Stimulated activated CD4-positive, alpha-beta T cell treated with anti-CD3 and anti-CD28 coated beads, Interleukin-4, amount 100 ng/mL, for 48 hours (primary cell): ENCODE results near the gene CHST15.

Experiments used
- DNase-seq, 2 donors: peaks; one replicate each; pipeline ENCODE4 v3.0.0-alpha.2; 2020; ENCODE audit warnings: low read depth in 2 of 2

Gene CHST15

DNA sequence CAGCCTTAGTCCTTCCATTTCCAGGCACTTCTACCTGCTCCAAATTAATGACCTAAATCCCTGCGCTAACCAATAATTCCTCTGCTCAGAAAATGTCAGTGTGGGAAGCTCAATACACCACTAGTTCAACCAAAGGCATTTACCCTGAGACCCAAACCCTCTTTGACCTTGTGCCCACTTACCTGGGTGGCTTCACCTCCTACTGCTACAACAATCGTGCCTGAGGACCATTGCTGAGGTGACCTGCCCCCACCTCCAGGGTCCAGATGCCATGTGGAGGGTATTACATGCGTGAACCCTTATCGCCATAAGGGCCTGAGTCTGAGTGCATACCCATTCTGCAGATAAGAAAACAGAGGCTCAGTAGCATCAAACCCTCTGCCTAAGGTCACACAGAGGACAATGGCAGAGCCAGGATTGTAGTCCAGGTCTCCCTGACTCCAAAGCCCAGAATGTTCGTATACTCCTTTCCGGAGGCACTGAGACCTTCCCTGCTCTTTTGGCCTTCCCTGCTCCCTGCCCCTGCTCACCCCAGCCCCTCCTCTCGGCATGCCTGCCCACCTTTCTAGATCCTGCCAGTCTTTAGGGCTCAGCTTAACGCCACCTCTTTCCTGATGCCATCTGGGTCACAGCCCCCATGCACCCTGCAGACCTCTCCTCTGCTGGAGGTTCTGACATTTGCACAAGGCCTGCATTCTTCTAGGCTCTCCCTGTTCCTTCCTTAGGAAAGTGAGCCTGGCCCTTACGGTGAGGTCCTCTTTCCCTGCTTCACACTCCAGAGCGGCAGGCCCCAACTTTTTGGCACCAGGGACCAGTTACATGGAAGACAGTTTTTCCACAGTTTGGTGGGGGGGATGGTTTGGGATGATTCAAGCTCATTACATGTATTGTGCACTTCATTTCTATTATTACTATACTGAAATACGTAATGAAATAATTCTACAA, 94.9 kb downstream of the CHST15 start:
- DNase-seq, result no peak

DNA sequence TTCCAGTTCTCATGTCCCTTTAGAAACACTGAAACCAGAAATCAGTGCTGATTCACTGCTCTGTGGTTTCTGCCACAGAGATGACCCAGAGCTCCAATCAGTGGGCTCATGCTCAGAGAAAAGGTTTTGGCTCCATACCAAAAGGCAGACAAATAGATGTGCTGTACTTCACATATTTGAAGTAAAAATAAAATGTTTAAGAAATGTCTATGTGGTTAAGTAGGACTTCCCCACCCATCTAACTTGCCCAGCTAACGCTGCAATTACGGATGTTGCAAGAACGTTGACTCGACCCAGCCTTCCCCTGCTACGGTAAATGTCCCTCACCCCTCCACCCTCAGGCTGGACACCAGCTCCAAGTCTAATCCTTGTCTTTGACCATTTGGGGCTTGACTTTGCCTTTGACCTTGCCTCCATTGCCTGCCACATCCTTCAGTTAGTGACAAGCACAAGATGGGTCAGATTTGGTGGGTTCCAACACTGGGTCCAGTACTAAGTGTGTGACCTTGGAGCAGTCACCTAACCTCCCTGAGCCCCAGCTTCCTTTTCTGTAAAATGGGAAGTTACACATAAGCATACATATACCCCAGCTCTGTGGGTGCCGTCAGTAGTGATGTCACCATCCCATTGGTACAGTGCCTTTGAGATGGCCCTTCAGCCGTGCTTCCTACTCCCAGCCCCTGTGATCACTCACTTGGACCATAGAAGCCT, 95.8 kb downstream of the CHST15 start:
- no peak for DNase-seq

GRCh38 chr10:123997013-123997412, 96.4 kb downstream of the CHST15 start:
- no peak for DNase-seq

GRCh38 chr10:123996302-123996701, 97.1 kb downstream of the CHST15 start:
- no peak for DNase-seq

- DNase-seq, result no peak
These were observed 97.8 kb downstream of the CHST15 start for GRCh38 chr10:123995461-123996131.

DNA sequence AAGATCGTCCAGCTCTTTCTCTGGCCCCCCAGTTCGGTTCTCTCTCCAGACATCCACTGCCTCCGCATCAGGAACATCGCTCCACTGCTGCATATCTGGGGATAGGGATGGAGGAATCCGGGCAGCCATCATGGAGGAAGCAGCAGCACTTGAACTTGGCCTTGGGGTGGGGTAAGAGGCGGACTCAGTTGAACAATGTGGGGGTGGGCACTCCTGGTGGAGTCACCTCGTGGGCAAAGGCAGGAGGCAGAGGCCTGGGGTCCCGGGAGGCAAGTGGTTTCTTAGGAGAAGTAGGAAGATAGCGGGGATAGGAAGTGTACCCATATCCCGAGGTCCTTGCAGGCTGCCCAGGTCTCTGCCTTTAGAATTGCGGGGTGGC, 98.3 kb downstream of the CHST15 start:
- no peak for DNase-seq

GRCh38 chr10:123994417-123995081, 98.8 kb downstream of the CHST15 start:
- peak; percentile 69 to 85 for DNase-seq

GRCh38 chr10:123993534-123994416, 99.6 kb downstream of the CHST15 start:
- no peak for DNase-seq

GRCh38 chr10:123991611-123992570, 101.5 kb downstream of the CHST15 start:
- no peak for DNase-seq

DNA sequence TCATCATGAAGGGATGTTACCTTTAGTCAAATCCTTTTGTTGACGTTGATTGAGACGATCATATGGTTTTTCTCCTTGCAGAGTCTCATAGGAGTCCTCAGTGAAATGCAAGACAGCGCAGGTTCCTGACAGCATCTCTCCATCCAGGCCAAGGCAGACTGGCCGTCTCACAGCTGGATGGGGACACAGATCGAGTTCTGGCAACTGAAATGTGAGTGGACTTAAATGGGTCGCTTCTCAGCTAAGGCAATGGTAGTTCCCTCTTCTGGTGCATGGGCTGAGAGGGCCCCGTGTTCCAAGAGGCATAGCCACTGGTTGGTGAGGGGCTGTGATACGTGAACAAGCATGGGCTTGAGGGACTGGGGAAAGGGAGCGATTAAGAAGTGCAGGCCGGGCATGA, 102.5 kb downstream of the CHST15 start:
- no peak for DNase-seq

GRCh38 chr10:123988694-123989093, 104.7 kb downstream of the CHST15 start:
- DNase-seq, result no peak

GRCh38 chr10:123986736-123987135, 106.7 kb downstream of the CHST15 start:
- no peak for DNase-seq

GRCh38 chr10:123974406-123974805, 119.0 kb downstream of the CHST15 start:
- DNase-seq, result no peak

- no peak for DNase-seq
These were observed 120.7 kb downstream of the CHST15 start for GRCh38 chr10:123972481-123973401.

GRCh38 chr10:123970927-123971286, 122.5 kb downstream of the CHST15 start:
- DNase-seq, result no peak

DNA sequence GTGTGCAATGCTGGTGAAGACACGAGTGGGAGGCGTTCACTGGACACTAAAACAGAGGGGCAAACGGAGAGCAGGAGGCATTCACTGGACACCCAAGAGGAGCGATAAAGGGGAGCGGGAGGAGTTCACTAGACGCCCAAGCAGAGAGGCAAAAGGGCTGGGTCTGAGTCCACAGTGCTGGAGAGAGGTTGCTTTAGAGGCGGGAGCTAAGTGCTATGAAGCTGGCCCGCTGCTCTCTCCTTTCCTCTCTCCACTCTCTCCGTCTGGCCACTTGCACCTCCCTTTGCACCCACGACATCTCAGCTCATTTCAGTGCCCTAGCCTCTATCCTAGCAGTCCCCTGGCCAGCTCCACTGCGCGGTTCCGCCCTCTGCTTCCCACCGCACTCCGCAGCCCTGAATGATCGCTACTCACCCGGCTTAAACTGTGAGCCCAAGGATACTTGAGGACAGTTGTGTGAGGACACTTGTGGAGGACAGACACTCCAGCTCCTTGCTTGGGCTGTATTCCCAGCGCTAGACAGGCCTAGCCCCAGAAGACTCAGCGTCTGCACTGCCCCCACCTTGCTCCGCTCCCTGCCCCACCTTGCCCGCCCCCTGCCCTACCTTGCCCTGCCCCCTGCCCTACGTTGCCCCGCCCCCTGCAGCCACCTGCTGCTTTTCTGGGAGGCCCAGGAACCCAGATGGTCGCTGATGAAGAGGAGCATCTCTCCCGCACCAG, 123.0 kb downstream of the CHST15 start:
- no peak for DNase-seq

GRCh38 chr10:123967626-123968243, 125.7 kb downstream of the CHST15 start:
- peak; percentile 44 to 62 for DNase-seq

DNA sequence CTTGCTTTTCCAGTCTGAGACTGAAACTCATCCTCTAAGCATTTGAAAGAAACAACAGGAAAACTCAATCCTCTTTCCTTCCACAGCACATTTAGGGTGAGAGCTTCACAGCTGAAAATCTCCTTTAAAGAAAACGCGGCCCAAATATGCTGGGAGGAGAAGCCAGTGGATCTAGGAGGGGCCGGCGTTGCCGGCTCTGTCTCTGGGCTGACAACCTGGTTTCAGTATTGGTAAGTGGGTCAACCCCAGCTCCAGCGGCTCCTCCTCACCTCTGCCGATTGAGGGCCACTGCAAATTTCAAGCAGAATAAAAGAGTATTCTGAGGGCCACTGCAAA, 126.5 kb downstream of the CHST15 start:
- DNase-seq, result no peak
